Activated CD4-positive, alpha-beta T cell treated with anti-CD3 and anti-CD28 coated beads, Interleukin-2, amount 10 ng/mL, durations not matched to agents 24 days and 14 days (primary cell): ENCODE results near the gene KRT39. TPM values are rescaled to one million over a fixed set of nuclear protein-coding genes. Genes with fewer than 3 reads are reported as not detected.

ENCODE experiments used
- DNase-seq: peaks from one replicate; pipeline ENCODE4 v3.0.0; 2022
- H3K27ac Mint-ChIP-seq: one replicate; pipeline ENCODE4 v1.8.0; 2022; ENCODE audit warnings: mild to moderate bottlenecking, mixed read lengths
- H3K27me3 Mint-ChIP-seq: one replicate; pipeline ENCODE4 v1.8.0; 2022; ENCODE audit warnings: mixed read lengths
- H3K36me3 Mint-ChIP-seq: one replicate; pipeline ENCODE4 v1.8.0; 2022; ENCODE audit warnings: low read depth, mild to moderate bottlenecking, mixed read lengths
- H3K4me1 Mint-ChIP-seq: one replicate; pipeline ENCODE4 v1.8.0; 2021; ENCODE audit warnings: mixed read lengths
- H3K4me3 Mint-ChIP-seq: one replicate; pipeline ENCODE4 v1.8.0; 2022; ENCODE audit warnings: mild to moderate bottlenecking, moderate library complexity, mixed read lengths
- H3K9me3 Mint-ChIP-seq: one replicate; pipeline ENCODE4 v1.8.0; 2021; ENCODE audit warnings: mixed read lengths
- intact Hi-C: fragments of 100-400 bp; cut with micrococcal nuclease; formaldehyde crosslinking; loops from one replicate; pipeline ENCODE4 v1.15.1; 2023
- total RNA-seq: library from RNA; stranded (reverse); gene quantifications from 2 replicates; pipeline ENCODE4 v1.2.3, GENCODE V29; 2022

KRT39 gene
- total RNA-seq, 1 donor from 2014 or later = not detected

DNA sequence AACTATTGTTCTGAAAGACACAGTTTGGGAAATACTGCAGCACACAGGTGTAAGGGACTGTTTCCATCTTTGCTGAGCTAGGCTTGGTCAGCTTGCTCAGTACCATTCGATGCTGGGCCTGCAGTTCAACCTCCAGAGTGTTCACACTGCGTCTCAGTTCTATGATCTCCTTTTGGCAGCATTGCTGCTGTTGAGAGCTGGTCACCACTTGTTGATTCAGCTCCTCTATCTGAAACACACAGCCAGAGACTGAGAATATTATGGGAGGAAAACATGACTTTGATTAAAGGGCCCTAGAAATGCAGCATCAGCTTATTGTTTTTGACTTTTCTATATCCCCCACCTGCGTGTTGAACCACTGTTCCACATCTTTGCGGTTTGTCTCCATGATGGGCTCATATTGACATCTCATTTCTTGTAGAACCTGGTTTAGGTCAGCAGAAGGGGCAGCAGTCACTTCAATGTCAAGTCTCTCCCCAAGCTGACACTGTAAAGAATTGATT lies 4.6 kb downstream of the KRT39 start:
- Mint-ChIP-seq H3K9me3 (peaks cover 3% of the 10 kb centered on the region), H3K4me1 (peaks cover 6% of the 10 kb centered on the region), H3K27me3 (peaks cover 9% of the 10 kb centered on the region), H3K36me3 (no peaks in the 10 kb centered on the region), H3K4me3 (no peak overlapping the region), H3K27ac (no peak overlapping the region)
- intact Hi-C loops = no loop called here
- no peak for DNase-seq

DNA sequence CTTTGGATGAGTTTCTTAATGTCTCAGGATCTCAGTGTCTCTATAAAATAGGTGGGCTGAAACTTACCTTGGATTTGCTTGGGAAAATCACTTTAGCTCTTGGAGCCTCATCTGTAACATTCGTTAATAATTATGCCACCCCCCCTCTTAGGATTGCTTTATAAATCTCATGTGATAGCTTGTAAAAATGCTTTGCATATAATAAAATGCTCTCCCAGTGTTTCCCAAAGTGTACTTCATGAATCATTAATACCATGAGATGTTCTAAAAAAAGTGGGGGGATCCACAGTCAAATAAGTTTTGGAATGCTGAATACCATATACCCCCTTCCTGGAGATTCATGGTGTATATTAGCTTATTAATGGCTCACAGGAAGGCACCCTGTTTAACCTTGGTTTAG lies 5.2 kb downstream of the KRT39 start:
- H3K9me3 Mint-ChIP-seq = peaks cover 3% of the 10 kb centered on the region

DNA sequence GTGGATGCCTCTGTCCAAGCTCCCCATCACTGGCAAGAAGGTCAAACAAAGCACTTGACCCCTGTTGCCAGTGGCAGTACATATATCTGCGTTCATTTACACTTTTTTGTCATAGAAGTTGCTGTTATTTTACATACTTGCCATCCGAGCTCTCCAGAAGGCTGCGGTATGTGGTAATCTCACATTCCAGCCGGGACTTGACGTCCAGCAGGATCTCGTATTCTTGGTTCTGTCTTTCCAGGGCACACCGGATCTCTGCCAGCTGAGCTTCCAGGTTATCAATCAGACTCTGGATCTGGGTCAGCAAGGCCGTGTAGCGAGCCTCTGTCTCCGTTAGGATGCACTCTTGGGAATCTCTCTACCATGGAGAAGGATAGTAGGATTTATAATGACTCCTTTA lies 6.6 kb downstream of the KRT39 start:
- H3K27ac Mint-ChIP-seq = no peak overlapping the region
- peaks cover 6% of the 10 kb centered on the region for H3K27me3 Mint-ChIP-seq
- DNase-seq = no peak
- H3K36me3 Mint-ChIP-seq = no peaks in the 10 kb centered on the region
- H3K4me1 Mint-ChIP-seq = peaks cover 6% of the 10 kb centered on the region
- H3K4me3 Mint-ChIP-seq = no peak overlapping the region
- intact Hi-C loops = no loop called here
- H3K9me3 Mint-ChIP-seq = peaks cover 3% of the 10 kb centered on the region

More for the DNA sequence above, 5.2 kb downstream of the KRT39 start:
- intact Hi-C loops = no loop called here
- H3K27me3 Mint-ChIP-seq = peaks cover 9% of the 10 kb centered on the region
- H3K4me3 Mint-ChIP-seq = no peak overlapping the region
- no peak for DNase-seq
- H3K27ac Mint-ChIP-seq = no peak overlapping the region
- peaks cover 6% of the 10 kb centered on the region for H3K4me1 Mint-ChIP-seq
- no peaks in the 10 kb centered on the region for H3K36me3 Mint-ChIP-seq

DNA sequence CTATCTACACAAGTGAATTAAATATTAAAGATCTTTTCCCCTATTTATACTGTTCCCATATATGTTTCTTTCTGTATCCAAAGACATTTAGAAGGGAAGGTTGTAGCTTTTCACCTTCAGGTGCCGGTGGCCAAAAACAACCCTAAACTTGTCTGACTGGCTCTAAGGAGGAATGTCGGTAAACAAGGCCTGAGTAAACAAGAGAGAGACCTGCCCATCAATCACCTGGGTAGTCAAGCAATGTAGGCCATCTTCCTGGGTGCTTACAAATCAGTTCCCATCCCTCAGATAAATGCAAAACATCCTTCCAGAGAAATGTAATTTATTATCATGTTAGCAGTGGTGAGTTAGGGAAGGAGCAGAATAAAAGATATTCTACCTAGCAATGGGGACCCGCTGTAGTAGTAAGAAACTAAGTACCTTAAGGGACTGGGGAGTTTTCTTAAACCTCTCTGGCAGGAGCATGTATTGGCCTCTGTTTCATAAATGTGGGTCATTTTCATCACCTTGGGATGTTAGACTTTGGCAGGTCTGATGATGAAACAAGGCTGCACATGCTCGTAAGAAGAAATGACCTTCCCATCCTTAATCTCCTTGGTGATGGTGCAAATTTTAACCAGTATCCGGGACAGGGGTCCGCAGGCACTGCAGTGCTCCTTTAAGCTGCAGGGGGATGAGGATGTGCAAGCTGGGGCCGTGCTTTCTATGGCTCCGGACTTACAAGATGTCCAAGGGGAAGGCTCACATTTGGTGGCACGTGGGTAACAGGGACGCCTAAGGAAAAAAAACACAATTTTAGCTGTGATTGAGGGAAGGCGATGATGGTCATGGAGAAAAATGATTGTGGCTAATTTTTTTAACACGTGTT lies 8.4 kb downstream of the KRT39 start:
- H3K36me3 Mint-ChIP-seq = no peaks in the 10 kb centered on the region
- H3K27ac Mint-ChIP-seq = no peak overlapping the region
- no peak for DNase-seq
- intact Hi-C loops = no loop called here
- peaks cover 9% of the 10 kb centered on the region for H3K4me1 Mint-ChIP-seq
- no peaks in the 10 kb centered on the region for H3K9me3 Mint-ChIP-seq
- H3K4me3 Mint-ChIP-seq = no peak overlapping the region
- H3K27me3 Mint-ChIP-seq = peaks cover 7% of the 10 kb centered on the region

DNA sequence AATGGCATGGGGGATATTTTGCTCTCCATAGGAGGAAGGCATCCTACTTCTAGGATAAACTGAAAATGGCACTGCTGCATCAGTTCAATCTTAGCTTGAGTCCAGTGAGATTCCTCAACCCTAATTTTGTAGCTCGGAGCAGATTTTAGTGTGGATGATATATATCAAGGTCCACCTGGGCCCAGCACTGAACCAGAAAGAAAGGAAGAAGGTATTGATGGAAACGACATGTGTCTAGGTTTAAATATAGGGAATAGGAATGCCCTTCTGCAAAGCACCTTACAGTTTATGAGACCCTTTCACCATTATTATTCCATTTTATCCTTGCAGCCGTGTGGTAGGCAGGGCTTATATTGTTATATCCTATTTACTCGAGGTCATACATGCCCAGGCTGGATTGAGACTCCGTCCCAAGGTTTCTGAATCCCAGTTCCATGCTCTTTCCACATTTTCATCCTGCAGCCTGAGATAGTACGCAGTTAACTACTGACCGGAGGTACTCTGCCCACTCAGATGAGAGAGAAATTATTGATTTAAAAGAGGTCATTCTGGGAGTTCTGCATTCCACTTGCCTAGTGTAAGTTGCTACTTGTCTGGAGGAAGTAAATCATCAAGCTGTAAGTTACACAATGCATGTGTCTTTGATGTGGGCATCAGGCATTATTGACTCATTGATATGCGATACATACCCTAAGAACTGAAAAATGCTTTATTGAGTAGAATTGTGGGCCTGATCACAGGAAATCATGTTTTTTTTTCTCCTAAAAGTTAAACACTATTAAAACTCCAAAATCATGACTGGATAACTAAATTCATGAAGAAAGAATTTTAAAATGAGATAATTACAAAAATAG lies 10.1 kb downstream of the KRT39 start:
- peaks cover 9% of the 10 kb centered on the region for H3K4me1 Mint-ChIP-seq
- no peaks in the 10 kb centered on the region for H3K36me3 Mint-ChIP-seq
- intact Hi-C loops = no loop called here
- no peak overlapping the region for H3K4me3 Mint-ChIP-seq
- H3K27me3 Mint-ChIP-seq = peaks cover 14% of the 10 kb centered on the region
- H3K27ac Mint-ChIP-seq = no peak overlapping the region
- H3K9me3 Mint-ChIP-seq = no peaks in the 10 kb centered on the region
- DNase-seq = no peak

DNA sequence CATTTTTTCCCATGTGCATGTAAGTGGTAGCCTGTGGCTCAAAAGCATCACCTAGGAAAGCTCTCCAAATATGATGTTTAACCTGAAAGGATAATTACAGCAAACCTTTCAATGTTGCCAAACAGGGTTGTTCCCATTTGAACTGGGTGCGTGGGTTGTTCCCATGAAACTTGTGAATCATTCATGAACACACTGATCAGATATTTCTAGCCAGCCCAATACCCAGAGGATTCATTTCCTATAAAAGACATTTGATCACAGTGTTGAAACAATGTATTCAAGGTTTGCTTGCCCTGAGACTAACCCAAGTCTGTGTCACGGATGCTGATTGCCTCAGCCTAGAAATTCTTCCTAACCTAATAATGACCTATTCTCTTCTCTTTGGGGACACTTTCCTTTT lies 12.9 kb downstream of the KRT39 start:
- H3K4me1 Mint-ChIP-seq = peaks cover 4% of the 10 kb centered on the region
- H3K27me3 Mint-ChIP-seq = peaks cover 23% of the 10 kb centered on the region
- no peaks in the 10 kb centered on the region for H3K36me3 Mint-ChIP-seq
- no peaks in the 10 kb centered on the region for H3K9me3 Mint-ChIP-seq
- intact Hi-C loops = no loop called here
- DNase-seq = no peak
- H3K4me3 Mint-ChIP-seq = no peak overlapping the region
- H3K27ac Mint-ChIP-seq = no peak overlapping the region

DNA sequence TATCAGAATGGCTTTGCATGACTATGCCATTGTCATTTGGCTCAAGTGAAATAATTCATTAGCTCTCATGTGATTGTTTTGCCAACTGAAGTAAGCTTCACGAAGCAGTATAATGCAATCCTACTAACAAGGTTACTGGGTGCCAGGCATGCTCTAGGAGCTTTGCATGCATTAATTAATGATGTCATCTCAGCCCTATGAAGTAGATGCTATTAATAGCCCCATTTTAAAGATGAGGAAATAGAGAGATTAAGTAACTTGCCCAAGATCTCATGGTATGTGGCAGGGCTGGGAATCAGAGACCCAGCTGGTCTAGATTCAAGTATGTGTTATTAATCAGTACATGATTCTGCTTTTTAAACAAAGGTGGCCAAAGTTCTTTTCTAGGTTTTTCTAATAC lies 14.1 kb downstream of the KRT39 start:
- Mint-ChIP-seq H3K4me3 (no peak overlapping the region), H3K27ac (no peak overlapping the region), H3K36me3 (no peaks in the 10 kb centered on the region), H3K9me3 (no peaks in the 10 kb centered on the region), H3K4me1 (peaks cover 4% of the 10 kb centered on the region), H3K27me3 (peaks cover 24% of the 10 kb centered on the region)
- no peak for DNase-seq
- intact Hi-C loops = no loop called here

DNA sequence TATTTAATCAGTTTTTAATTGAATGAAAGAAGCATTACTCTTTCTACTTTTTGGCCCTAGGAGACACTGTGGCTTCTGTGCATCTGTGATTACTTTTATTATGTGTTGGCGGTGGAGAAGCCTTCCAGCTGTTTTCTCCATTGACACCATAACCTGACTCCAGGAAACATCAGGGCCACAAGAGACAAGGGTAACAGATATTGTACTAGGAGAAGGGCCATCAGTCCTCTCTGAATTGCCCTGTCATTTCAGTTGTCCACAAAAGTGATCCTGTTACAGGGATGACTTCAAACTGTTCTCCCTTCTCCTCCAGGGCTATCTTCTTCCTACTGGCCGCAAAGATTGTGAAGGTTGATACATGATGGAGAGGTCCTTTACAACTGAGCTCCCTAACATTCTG lies 14.6 kb downstream of the KRT39 start:
- H3K27ac Mint-ChIP-seq = no peak overlapping the region
- no peaks in the 10 kb centered on the region for H3K9me3 Mint-ChIP-seq
- H3K27me3 Mint-ChIP-seq = peaks cover 27% of the 10 kb centered on the region
- H3K36me3 Mint-ChIP-seq = no peaks in the 10 kb centered on the region
- H3K4me1 Mint-ChIP-seq = peaks cover 4% of the 10 kb centered on the region
- intact Hi-C loops = no loop called here
- H3K4me3 Mint-ChIP-seq = no peak overlapping the region
- no peak for DNase-seq

DNA sequence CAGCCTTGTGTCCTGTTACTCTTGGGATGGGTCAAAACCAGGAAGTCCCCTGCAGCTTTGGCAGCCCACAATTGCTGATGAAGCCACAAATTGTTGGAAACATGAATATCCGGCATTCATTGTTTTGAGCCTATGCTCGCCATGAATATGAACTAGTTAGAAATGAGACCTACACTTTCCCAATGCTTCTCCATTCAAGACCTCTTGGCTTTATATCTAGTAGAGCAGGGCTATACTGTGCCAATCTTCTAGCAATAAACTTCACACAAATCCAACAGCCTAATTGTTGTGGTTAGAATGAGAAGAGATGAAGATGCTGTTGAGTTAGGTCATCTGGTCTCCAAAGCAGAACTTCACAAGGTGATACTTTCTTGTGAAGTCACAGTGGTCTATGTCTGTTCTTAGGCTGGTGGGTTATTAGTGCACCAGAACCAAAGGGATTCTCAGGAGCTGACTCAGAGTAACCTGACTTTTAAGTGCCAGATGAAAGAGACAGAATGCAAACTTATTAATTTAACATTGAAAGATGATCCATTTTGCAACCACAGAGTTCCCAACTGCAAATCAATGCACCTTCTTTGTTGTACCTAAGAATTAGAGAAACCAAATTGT lies 15.6 kb downstream of the KRT39 start:
- Mint-ChIP-seq H3K27ac (no peak overlapping the region), H3K9me3 (no peaks in the 10 kb centered on the region), H3K4me3 (no peak overlapping the region), H3K36me3 (no peaks in the 10 kb centered on the region), H3K27me3 (peaks cover 31% of the 10 kb centered on the region), H3K4me1 (peaks cover 4% of the 10 kb centered on the region)
- intact Hi-C loops = no loop called here
- DNase-seq = no peak

DNA sequence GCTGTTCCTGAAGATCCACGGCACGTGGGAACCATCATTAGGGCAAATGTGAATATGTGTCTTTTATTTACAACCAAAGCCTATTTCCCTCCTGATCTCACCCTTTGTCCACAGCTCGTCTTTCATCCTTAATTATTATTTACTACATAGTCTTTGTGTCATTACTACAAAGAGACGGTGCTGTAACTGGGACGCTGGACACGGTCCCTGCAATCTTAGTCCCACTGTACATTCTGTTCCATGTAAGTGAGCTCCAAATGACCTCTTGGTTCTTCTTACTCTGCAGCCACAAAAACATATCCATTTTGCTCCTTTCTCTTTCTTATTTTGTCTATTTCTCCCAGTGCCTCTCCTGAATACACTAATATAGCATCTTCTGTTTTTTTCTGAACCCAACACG lies 16.6 kb downstream of the KRT39 start:
- Mint-ChIP-seq H3K4me3 (no peak overlapping the region), H3K27me3 (peaks cover 40% of the 10 kb centered on the region), H3K9me3 (no peaks in the 10 kb centered on the region), H3K4me1 (peaks cover 4% of the 10 kb centered on the region), H3K27ac (no peak overlapping the region), H3K36me3 (no peaks in the 10 kb centered on the region)
- no peak for DNase-seq
- intact Hi-C loops = no loop called here

DNA sequence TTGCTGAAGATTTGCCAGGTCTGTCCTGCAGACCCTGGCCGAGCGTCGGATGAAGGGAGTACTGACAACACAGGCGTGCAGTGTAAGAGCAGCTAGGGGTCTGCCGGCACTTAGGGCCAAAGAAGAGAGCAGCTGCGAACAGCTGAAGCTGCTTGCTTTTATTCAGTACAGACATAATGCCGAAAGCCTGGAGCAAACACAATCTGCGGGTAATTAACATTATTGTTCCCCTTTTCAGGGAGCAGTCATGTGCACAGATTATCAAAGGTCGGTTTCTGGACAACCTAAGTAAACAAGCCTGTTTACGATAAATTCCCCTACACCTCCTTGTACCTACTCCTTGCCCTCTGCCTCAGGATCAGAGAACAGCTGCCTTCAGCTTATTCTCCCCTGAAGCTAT lies 17.3 kb downstream of the KRT39 start:
- no peak for DNase-seq
- Mint-ChIP-seq H3K4me1 (peaks cover 4% of the 10 kb centered on the region), H3K27ac (no peak overlapping the region), H3K4me3 (no peak overlapping the region), H3K36me3 (no peaks in the 10 kb centered on the region), H3K9me3 (no peaks in the 10 kb centered on the region), H3K27me3 (peaks cover 43% of the 10 kb centered on the region)
- intact Hi-C loops = no loop called here

DNA sequence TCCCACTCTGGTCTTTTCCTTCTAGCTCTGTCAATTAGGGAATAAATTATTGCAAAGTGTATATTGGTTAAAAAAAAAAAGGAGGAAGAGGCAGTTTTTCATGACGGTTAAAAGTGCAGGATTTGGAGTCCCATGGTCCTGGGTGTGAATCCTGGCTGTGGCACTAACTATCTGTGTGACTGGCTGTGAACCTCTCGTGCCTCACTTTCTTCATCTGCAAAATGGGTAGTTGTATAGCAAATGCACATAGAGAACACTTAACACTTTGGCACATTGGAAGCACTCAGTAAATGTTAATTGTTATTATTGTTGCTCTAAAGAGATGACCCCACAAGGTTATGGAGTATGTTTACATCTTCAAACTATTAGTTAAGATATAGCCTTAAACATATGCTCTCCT lies 18.8 kb downstream of the KRT39 start:
- no peak for DNase-seq
- H3K4me1 Mint-ChIP-seq = no peaks in the 10 kb centered on the region
- no peak overlapping the region for H3K4me3 Mint-ChIP-seq
- no peaks in the 10 kb centered on the region for H3K9me3 Mint-ChIP-seq
- H3K27ac Mint-ChIP-seq = no peak overlapping the region
- H3K27me3 Mint-ChIP-seq = peaks cover 49% of the 10 kb centered on the region
- H3K36me3 Mint-ChIP-seq = no peaks in the 10 kb centered on the region
- intact Hi-C loops = no loop called here

DNA sequence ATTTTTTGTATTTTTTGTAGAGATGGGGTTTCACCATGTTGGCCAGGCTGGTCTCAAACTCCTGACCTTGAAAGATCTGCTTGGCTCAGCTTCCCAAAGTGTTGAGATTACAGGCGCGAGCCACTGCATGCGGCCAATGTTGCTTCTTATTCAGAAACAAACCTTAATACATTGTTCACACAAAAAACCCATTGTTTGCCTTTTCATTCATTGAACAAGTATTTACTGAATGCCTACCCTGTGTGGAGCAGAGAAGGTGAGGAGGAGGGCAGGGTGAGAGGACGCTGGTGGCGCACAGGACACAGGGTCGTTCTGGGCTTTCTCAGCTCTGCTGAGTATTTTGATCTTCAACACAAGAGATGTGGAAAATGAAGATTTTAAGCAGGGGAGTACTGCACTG lies 21.3 kb downstream of the KRT39 start:
- H3K36me3 Mint-ChIP-seq = no peaks in the 10 kb centered on the region
- intact Hi-C loops = no loop called here
- H3K27ac Mint-ChIP-seq = no peak overlapping the region
- H3K27me3 Mint-ChIP-seq = peaks cover 45% of the 10 kb centered on the region
- no peak overlapping the region for H3K4me3 Mint-ChIP-seq
- no peaks in the 10 kb centered on the region for H3K4me1 Mint-ChIP-seq
- no peak for DNase-seq
- H3K9me3 Mint-ChIP-seq = no peaks in the 10 kb centered on the region

DNA sequence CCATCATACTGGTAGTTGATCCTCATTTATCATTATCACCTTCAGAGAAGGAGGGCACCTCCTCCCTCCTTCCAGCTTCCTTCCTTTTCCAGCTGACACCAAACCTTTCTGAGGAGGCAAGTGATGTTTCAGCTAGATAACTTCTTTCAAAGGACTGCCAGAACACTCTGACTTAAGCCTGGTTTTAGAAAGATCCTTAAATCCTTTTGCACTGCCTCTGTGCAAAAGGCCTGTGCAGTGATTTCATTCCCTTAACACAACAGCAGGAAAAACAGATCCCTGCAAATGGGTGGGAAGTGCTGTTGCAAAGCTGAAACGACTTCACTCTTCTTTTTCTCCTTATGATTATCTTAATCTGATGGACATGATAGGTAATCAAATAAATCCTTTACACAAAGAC lies 22.2 kb downstream of the KRT39 start:
- Mint-ChIP-seq H3K4me3 (no peak overlapping the region), H3K36me3 (no peaks in the 10 kb centered on the region), H3K27ac (no peak overlapping the region), H3K27me3 (peaks cover 40% of the 10 kb centered on the region), H3K4me1 (no peaks in the 10 kb centered on the region), H3K9me3 (no peaks in the 10 kb centered on the region)
- intact Hi-C loops = no loop called here
- DNase-seq = no peak
